PC-3 (cell line): Measurements from ENCODE around the gene FAM98B. TPM values are rescaled to one million over a fixed set of nuclear protein-coding genes. Genes with fewer than 3 reads are reported as not detected.

Source experiments
- ATAC-seq: fragments of 200-7000 bp; cut with Tn5 transposase; 2 replicates; pipeline ENCODE4 v1.9.1; 2020; ENCODE audit warnings: mild to moderate bottlenecking, moderate library complexity
- BruUV-seq: library from RNA; stranded (reverse); fragments of 400-500 nt; replicated peaks from 2 replicates; lab custom pipeline; 2021; lab: Mats Ljungman, UMichigan
- CTCF ChIA-PET: fragments of 300-600 bp; sonication (Branson Sonifier 250); formaldehyde crosslinking; loops from one replicate; lab custom pipeline; 2022; ENCODE audit warnings: antibody characterized with exemption; lab: Charles Lee
- POLR2A ChIA-PET: fragments of 300-600 bp; sonication (Branson Sonifier 250); formaldehyde crosslinking; loops from one replicate; lab custom pipeline; 2022; ENCODE audit warnings: antibody characterized with exemption; ENCODE audit not compliant: unreplicated experiment; lab: Charles Lee
- DNase-seq: peaks from one replicate; pipeline ENCODE4 v3.0.0-alpha.2; 2015
- H2AFZ ChIP-seq: fragments of 300-600 bp; sonication (generic); 2 replicates; pipeline ENCODE4 v1.6.0; 2016; ENCODE audit warnings: antibody characterized with exemption, low read length
- H3F3A ChIP-seq: fragments of 300-600 bp; sonication (generic); one replicate; pipeline ENCODE4 v1.6.0; 2017; ENCODE audit warnings: antibody characterized with exemption, low read length, control low read depth, mild to moderate bottlenecking; ENCODE audit not compliant: unreplicated experiment
- H3K27ac ChIP-seq: fragments of 300-600 bp; sonication (generic); 2 replicates; pipeline ENCODE4 v1.5.1; 2016; ENCODE audit warnings: mild to moderate bottlenecking, low read length
- H3K27me3 ChIP-seq: fragments of 300-600 bp; sonication (generic); 2 replicates; pipeline ENCODE4 v1.6.1; 2016; ENCODE audit warnings: low read length, mixed read lengths
- H3K36me3 ChIP-seq: fragments of 300-600 bp; sonication (generic); 2 replicates; pipeline ENCODE4 v1.6.1; 2016; ENCODE audit warnings: low read depth, mixed run types, low read length, mixed read lengths
- H3K4me1 ChIP-seq: fragments of 300-600 bp; sonication (generic); 2 replicates; pipeline ENCODE4 v1.5.1; 2016; ENCODE audit warnings: low read length; ENCODE audit not compliant: insufficient read depth
- H3K4me2 ChIP-seq: fragments of 300-600 bp; sonication (generic); 2 replicates; pipeline ENCODE4 v1.6.0; 2016; ENCODE audit warnings: low read length
- H3K4me3 ChIP-seq: fragments of 300-600 bp; sonication (generic); 2 replicates; pipeline ENCODE4 v1.5.1; 2016; ENCODE audit warnings: mild to moderate bottlenecking, low read length, mixed read lengths
- H3K79me2 ChIP-seq: fragments of 300-600 bp; sonication (generic); 2 replicates; pipeline ENCODE4 v1.6.1; 2017; ENCODE audit warnings: low read length, mixed read lengths
- H3K9ac ChIP-seq: fragments of 300-600 bp; sonication (generic); 2 replicates; pipeline ENCODE4 v1.6.0; 2016; ENCODE audit warnings: mild to moderate bottlenecking, low read length
- H3K9me2 ChIP-seq: fragments of 300-600 bp; sonication (generic); replicated peaks from 2 replicates; pipeline ENCODE4 v1.6.1; 2016; ENCODE audit warnings: mixed run types, low read length, mixed read lengths
- H3K9me3 ChIP-seq: fragments of 300-600 bp; sonication (generic); 2 replicates; pipeline ENCODE4 v1.6.1; 2016; ENCODE audit warnings: low read length, mixed read lengths
- H4K20me1 ChIP-seq: fragments of 300-600 bp; sonication (generic); 2 replicates; pipeline ENCODE4 v1.6.1; 2016; ENCODE audit warnings: low read length, mixed read lengths
- CTCF ChIP-seq: fragments of 300-600 bp; sonication (generic); conservative IDR thresholded peaks from 2 replicates; pipeline ENCODE4 v1.5.1; 2017; ENCODE audit warnings: antibody characterized with exemption, low read depth, mild to moderate bottlenecking, low read length
- EZH2 ChIP-seq: fragments of 300-600 bp; sonication (generic); IDR thresholded peaks from one replicate; pipeline ENCODE4 v1.6.1; 2017; ENCODE audit warnings: antibody characterized with exemption, mild to moderate bottlenecking, low read length; ENCODE audit not compliant: unreplicated experiment
- EZH2phosphoT487 ChIP-seq: fragments of 300-600 bp; sonication (generic); IDR thresholded peaks from 2 replicates; pipeline ENCODE4 v1.6.1; 2018; ENCODE audit warnings: mild to moderate bottlenecking, antibody characterized with exemption, low read length, borderline replicate concordance
- intact Hi-C: fragments of 100-400 bp; cut with micrococcal nuclease; formaldehyde crosslinking; loops from 2 replicates; pipeline ENCODE4 v1.9.0; 2023
- total RNA-seq: library from RNA; depleted of rRNA; stranded (reverse); fragments of >200 nt; gene quantifications from 2 replicates; pipeline ENCODE4 v1.2.3, GENCODE V29; 2014

Gene FAM98B
- total RNA-seq, 1 experiment from 2014 or later, result 7.8 TPM

- CTCF ChIA-PET, result no interaction called here
- intact Hi-C loops, result no loop called here
- Histone ChIP-seq H4K20me1 (no peaks in the 10 kb centered on the region), H2AFZ (no peak overlapping the region), H3K36me3 (no peaks in the 10 kb centered on the region), H3K9me2 (no peaks in the 10 kb centered on the region), H3K4me3 (no peak overlapping the region), H3F3A (no peaks in the 10 kb centered on the region), H3K4me2 (no peak overlapping the region), H3K9me3 (no peaks in the 10 kb centered on the region), H3K79me2 (no peaks in the 10 kb centered on the region), H3K27me3 (no peaks in the 10 kb centered on the region), H3K9ac (no peak overlapping the region), H3K27ac (no peak overlapping the region), H3K4me1 (no peaks in the 10 kb centered on the region)
- BruUV-seq, result no TSS peak
- POLR2A ChIA-PET, result no interaction called here
- DNase-seq (no peak), ATAC-seq (no peak)
- TF ChIP-seq CTCF (no peak), EZH2phosphoT487 (no peak), EZH2 (no peak)
Measured at GRCh38 chr15:38499651-38500050, 45.7 kb downstream of the FAM98B start.

DNA sequence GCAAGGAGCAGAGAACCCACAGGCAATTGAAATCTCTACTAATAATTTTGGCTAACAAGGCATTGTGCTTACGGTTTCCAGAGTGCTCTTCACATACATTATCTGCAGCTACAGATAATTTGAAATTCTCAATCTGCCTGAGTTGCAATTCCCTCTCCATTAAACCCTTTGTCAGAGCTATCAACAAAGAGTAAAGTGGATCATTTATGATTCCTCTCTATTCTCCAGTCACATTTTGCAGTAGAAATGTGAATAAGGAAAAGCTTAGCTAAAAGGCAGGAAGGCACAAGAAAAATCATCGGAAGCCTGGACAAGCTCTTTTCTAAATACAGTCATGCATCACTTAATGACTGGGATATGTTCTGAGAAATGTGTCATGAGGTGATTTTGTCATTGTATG is 49.6 kb downstream of the FAM98B start:
- Histone ChIP-seq H3K4me3 (no peak overlapping the region), H3K79me2 (no peaks in the 10 kb centered on the region), H3K9me2 (no peaks in the 10 kb centered on the region), H3K36me3 (no peaks in the 10 kb centered on the region), H3K4me1 (no peaks in the 10 kb centered on the region), H4K20me1 (no peaks in the 10 kb centered on the region), H2AFZ (no peak overlapping the region), H3F3A (no peaks in the 10 kb centered on the region), H3K4me2 (no peak overlapping the region), H3K9me3 (no peaks in the 10 kb centered on the region), H3K27ac (no peak overlapping the region), H3K9ac (no peak overlapping the region), H3K27me3 (no peaks in the 10 kb centered on the region)
- BruUV-seq, result no TSS peak
- intact Hi-C loops, result no loop called here
- TF ChIP-seq CTCF (no peak), EZH2 (no peak), EZH2phosphoT487 (no peak)
- POLR2A ChIA-PET, result no interaction called here
- DNase-seq, result no peak
- CTCF ChIA-PET, result no interaction called here
- ATAC-seq, result no peak

DNA sequence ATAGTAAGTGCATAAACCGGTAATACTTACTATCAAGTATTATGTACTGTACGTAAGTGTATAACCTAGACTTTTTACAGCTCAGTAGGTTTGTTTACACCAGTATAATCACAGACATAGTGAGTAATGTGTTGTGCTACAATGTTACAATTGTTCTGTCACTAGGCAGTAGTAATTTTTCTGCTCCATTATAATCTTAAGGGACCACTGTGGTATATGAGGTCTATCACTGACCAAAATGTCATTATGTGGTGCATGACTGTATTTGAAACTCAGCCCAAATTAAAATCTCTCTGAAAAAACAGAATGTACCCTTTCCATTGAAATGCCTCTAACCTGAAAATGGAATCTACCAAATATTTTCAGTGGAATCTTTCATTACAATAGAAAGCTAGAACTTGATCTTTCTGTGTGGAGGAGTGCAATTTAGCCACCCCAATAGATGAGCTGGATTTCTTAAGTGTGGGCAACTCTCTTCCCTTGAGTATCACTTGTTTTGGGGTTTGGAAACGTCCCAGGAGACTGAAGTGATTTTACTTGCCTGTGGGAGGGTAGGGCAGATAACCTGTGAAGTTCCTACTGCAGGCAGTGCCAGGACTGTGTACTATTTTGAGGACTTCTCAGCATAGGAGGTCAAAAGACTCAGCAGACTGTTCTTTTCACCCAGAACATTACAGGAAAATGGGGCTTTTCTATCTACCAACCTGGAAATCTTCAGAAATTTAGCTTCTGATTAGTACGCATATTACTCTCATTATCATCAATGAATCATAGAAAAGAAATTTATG is 50.9 kb downstream of the FAM98B start:
- no peaks in the 10 kb centered on the region for H3K27me3 ChIP-seq
- no peaks in the 10 kb centered on the region for H3K36me3 ChIP-seq
- no peaks in the 10 kb centered on the region for H3K9me2 ChIP-seq
- ChIA-PET CTCF (no interaction called here), POLR2A (no interaction called here)
- no peak for DNase-seq
- H3K4me1 ChIP-seq, result no peaks in the 10 kb centered on the region
- no peak for TF ChIP-seq CTCF
- no peak for TF ChIP-seq EZH2
- no peak for TF ChIP-seq EZH2phosphoT487
- no peaks in the 10 kb centered on the region for H3F3A ChIP-seq
- no peak overlapping the region for H3K4me2 ChIP-seq
- no peaks in the 10 kb centered on the region for H3K79me2 ChIP-seq
- H2AFZ ChIP-seq, result no peak overlapping the region
- BruUV-seq, result no TSS peak
- no peak overlapping the region for H3K27ac ChIP-seq
- H3K9me3 ChIP-seq, result no peaks in the 10 kb centered on the region
- ATAC-seq, result no peak
- H3K9ac ChIP-seq, result no peak overlapping the region
- no peak overlapping the region for H3K4me3 ChIP-seq
- intact Hi-C loops, result no loop called here
- H4K20me1 ChIP-seq, result no peaks in the 10 kb centered on the region
